ENCODE measurements around the gene PCSK6.
A peak's percentile ranks its signal among the peaks of the same experiment; 100 is the strongest.

The PCSK6 gene

GRCh38 chr15:101277943-101278564, 211.5 kb downstream of the PCSK6 start:
- Histone ChIP-seq H3K27ac (peak overlapping the region; percentile 86 to 96), H3K4me3 (peak overlapping the region; percentile 83)
- DNase-seq (ENCODE audit: low spot score): no peak
- TF ChIP-seq CTCF (IDR thresholded peaks at IDR 0.05): no peak

GRCh38 chr15:101277038-101277822, 212.3 kb downstream of the PCSK6 start, which contains the start of gene SELENOS:
Gene SELENOS (minus strand): TSS chr15:101277485. CDS start chr15:101277417, 68 bp downstream.
- peak within 1 kb of the TSS; percentile 86 to 96 for H3K27ac ChIP-seq
- no peak for TF ChIP-seq CTCF (IDR thresholded peaks at IDR 0.05)
- H3K4me3 ChIP-seq: peak within 1 kb of the TSS; percentile 83
- peak; percentile 92 for DNase-seq (ENCODE audit: low spot score)

- TF ChIP-seq CTCF (IDR thresholded peaks at IDR 0.05): no peak
- H3K4me3 ChIP-seq: peak overlapping the region; percentile 83
- DNase-seq (ENCODE audit: low spot score): no peak
- peak overlapping the region; percentile 86 to 96 for H3K27ac ChIP-seq
These were observed 212.9 kb downstream of the PCSK6 start for GRCh38 chr15:101276501-101277037.

- no peak overlapping the region for H3K4me3 ChIP-seq
- DNase-seq (ENCODE audit: low spot score): no peak
- TF ChIP-seq CTCF (IDR thresholded peaks at IDR 0.05): no peak
- no peak overlapping the region for H3K27ac ChIP-seq
These were observed 214.5 kb downstream of the PCSK6 start for GRCh38 chr15:101275018-101275417.

- Histone ChIP-seq H3K27ac (no peak overlapping the region), H3K4me3 (no peak overlapping the region)
- DNase-seq (ENCODE audit: low spot score): no peak
- TF ChIP-seq CTCF (IDR thresholded peaks at IDR 0.05): no peak
These were observed 216.0 kb downstream of the PCSK6 start for GRCh38 chr15:101273534-101273933.

GRCh38 chr15:101272584-101272983, 216.9 kb downstream of the PCSK6 start:
- Histone ChIP-seq H3K27ac (no peak overlapping the region), H3K4me3 (no peak overlapping the region)
- TF ChIP-seq CTCF (IDR thresholded peaks at IDR 0.05): no peak
- DNase-seq (ENCODE audit: low spot score): no peak

All from coronary artery (tissue), 2 donors.